ENCODE results near the gene GXYLT2.
A peak's percentile ranks its signal among the peaks of the same experiment; 100 is the strongest.

GXYLT2 gene

DNA sequence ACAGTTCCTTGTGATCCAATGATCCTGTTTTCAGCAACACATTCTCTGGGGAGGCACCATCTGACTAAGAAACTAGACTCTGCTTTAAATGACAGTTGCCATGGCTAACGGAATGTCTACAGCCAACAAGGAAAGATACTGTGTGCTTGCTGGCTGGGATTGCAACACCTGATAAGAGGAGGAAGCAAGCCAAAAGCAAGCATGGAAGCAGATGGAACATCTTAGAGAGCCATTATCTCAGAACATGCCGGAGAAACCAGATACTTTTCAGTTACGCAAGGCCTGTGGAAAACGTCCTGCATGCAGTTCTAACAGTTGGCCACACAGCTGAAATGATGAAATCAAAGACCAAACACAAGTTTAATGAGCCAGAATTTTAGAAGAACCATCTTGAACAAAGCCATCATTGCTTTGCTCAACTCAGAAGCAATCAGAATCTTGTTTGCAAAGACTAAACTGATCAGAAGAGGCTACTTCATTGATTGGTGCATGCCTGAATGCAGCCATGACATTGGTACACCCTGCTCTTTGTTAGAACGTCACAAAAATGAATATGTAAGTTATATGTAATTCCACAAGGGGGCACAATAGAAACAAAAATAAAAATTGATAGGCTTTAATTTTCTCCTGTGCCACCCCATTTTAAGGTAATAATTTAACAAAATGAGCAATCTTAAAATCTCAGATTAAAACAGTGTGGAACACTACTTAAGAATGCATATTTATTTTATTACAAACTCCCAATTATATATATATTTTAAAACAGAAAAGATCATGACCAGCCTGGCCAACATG is 50.8 kb downstream of the GXYLT2 start:
- DNase-seq = peak; percentile 85

DNA sequence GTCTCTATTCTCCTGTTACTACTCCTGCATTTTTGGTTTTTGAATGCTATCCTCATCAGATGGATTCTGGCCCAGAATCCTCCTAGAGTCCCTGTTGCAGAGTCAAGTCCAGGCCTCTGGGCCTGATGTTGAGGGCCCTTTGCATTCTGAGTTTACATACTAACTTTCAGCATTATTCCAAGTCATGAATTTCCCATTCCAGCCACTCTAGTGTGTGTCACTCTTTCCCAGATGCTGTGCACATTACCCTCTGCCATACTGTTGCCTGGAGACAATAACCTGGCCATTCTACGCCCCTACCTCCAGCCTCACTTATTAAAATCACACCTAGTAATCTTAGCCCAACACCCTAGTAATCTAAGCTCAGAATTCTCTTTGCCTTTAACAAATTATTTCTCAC is 53.4 kb downstream of the GXYLT2 start:
- DNase-seq = no peak

DNA sequence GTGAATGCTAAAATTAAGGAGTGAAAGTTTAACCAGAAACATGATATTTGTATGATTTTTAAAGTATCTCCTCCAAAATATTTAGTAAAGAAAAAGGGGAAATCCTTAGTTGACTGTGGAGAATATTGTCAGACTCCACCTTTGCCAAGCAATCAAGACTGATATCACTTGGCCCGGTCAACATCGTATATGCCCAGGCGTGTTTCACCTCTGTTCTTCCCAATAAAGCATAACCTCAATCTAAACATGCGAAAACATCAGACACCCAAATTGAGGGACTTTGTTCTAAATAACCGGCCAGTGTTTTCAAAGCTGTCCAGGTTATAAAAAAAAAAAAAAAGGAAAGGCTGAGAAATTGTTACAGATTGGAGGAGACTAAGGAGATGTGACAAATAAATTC is 54.6 kb downstream of the GXYLT2 start:
- no peak for DNase-seq

DNA sequence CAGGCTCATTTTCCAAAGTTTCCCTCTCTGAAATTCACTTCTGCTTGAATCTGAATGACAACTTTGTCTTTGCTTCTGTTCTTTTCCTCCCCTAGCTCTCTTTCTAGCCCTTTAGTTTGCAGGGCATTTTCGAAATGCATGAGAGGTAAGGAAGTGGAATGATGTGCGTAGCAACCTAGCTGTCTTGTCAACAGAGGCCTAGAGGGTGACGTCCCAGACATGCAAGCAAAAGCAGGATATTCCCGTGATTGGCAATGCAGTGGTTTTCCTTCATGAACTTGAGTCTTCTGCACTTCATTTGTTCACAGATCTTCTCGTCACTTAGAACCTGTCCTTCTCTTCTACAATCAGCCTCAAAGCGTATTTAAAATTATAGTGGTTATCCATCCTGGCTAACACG is 56.9 kb downstream of the GXYLT2 start:
- no peak for DNase-seq

DNA sequence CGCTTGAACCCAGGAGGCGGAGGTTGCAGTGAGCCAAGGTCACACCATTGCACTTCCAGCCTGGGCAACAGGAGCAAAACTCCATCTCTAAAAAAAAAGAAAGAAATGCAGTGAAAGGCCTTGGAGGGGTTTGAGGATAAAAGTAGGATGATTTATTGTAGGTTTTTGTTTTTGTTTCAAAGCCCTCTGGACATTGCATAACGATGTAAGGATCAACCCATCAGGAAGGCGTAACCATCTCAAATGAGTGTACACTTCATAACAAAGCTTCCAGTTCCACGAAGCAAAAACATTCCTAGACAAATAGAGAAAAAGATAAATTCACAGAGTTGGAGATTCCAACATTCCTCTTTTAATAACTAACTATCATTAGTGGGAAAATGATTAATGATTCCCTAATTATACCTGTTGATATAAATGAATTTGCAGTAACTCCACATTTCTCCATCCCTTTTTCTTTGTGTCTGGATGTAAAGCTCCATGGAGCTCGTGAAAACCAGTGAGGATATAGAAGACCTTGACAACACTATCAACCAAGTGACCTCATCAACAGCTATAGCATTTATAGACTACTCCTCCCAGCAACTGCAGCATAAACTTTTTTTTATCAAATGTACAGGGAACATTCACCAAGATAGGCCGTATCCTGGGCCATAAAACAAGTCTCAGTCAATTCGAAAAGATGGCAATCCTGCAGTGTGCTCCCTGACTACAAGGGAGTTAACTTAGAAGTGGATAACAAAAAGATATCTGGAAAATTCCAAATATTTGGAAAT is 60.1 kb downstream of the GXYLT2 start:
- no peak for DNase-seq

DNA sequence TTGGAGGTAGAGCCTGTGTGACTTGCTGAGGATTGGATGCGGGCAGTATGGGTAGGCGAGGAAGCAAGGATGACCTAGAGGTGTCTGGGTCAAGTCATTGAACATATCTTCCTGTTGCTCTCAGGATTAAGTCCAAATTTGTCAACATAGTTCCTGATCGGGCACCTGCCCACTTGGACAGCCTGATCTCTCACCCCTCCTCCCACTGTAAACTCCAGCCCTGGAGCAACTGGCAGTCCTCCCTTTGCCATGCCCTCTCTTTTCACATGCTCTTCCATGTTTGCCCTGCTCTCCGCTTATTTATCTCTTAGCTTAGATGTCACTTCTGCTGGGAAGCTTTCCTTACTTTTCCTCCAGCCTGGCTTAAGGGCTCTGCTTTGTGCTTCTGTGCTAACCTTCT is 61.2 kb downstream of the GXYLT2 start:
- DNase-seq = no peak

DNA sequence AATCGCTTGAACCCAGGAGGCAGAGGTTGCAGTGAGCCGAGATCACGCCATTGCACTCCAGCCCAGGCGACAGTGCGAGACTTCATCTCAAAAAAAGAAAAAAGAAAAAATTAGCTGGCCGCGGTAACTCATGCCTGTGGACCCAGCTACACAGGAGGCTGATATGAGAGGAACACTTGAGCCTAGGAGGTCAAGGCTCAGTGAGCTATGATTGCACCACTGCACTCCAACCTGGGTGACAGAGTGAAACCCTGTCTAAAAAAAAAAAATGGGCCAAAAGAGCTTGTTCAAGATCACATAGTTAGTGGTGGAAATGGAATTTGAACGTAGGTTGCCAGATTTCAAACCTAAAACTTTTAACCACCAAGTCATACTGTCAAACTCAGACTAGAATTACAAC is 62.5 kb downstream of the GXYLT2 start:
- no peak for DNase-seq

DNA sequence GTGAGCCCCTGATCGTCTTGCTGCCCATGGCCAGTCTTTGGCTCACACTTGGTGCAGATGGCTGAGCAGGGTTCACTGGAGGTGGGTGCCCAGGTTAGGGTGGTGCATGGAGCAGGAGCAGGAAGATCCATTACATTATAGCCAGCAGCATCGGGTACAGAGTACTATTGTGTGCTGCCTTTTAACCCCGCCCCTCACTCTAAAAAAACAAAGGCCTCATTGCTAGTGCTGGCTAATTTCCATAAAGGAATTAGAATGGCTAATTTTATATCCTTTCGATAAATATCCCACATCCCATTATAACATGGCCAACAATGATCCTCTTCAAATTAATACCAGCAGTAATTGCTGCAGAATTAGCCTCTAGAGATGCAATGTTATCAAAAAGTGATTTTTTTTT is 63.0 kb downstream of the GXYLT2 start:
- no peak for DNase-seq

DNA sequence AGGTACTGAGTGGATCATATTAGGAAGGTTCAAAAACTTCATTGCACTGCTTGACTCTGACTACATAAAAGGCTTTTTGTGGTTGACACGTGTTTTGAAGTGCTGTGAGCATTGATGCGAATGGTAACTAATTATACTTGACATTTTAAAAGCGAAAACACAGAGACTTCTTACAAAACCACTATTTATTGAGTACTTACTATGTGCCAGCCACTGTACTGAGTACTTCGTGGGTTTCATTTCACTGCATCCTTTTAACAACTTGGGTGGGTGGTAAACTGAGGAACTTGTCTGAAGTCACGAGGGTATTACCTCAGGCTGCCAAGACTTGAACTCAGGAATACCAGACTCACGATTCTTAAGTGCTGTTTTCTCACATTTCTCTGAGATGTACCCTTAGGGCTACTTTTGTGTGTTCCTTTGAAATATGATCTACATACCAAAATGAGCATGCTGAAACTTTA is 63.4 kb downstream of the GXYLT2 start:
- DNase-seq = no peak

DNA sequence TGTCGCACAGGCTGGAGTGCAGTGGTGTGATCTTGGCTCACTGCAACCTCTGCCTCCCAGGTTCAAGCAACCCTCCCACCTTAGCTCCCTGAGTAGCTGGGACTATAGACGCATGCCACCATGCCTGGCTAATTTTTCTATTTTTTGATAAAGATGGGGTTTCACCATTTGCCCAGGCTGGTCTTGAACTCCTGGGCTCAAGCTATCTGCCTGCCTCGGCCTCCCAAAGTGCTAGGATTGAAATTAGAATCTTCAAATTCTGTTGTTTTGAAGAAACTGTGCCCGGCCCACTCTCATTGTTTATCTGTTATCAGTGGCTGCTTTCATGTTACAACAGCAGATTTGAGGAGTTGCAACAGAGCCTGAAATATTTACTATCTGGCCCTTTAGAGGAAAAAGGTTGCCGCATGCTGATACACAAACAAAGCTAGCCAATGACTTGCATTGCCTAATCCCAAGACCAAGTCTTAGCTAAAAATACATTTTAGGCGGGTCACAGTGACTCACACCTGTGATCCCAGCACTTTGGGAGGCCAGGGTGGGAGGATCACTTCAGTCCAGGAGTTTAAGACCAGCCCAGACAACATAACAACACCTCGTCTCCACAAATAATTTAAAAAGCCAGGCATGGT is 65.6 kb downstream of the GXYLT2 start:
- peak; percentile 44 for DNase-seq

DNA sequence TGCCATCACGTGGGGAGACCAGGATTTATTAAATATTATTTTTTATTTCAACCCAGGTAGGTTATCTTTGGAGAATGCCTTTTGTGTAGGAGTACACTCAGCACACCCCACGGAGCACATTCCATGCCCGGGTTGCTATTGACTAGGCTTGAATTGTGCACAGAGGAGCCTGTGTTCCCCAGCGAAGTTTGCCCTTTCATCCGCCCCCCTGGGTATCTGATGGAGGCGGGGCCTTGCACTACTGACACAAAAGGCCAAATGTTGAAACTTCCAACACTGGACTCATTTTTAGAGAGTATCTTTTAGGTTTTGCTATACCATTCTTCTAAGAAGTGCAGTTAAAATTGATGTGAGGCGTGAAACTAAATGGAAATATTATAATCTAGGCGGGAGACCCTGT is 69.5 kb downstream of the GXYLT2 start:
- DNase-seq = no peak

DNA sequence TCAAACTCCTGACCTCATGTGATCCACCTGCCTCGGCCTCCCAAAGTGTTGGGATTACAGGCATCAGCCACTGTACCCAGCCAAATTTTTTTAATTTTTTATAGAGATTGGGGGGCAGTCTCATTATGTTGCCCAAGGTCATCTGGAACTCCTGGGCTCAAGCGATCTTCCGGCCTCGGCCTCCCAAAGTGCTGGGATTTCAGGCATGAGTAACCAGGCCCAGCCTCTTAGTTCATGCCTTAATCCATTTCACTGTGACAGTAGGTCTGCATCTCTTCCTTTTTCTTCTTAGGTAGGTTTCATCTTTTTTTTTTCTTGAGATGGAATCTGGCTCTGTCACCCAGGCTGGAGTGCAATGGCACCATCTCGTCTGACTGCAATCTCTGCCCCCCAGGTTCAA is 71.5 kb downstream of the GXYLT2 start:
- no peak for DNase-seq

DNA sequence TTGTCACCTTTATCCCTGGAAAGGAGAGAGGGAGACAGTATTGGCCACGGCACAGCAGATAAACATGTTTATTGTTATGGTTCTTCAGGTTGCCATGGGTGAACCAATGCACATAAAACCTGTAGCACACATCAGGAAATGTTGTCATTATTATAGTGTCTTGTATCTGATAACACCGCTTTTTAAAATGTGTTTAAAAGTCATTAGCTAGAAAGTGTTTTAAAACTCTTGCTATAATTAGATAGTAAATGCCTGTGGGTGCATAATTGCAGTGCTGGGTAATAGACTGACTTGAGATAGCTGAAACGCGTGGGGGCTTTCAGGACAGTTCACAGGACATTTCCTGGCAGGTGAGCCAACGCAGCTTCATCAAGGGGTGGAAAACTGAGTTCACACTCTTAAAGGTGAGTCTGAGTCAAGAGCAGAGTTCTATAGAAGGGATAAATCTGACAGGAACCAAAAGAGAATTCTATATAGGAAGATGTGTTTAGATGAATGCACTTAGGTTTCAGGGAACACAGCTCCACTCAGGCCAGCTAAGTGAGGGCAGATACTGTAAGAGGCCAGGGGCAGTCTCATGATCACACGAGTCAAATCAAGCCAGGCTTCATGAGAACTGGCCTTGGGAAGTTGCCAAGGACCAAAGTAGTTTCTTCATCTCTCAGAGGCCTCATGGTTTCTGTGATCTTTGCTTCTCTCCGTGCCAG is 73.1 kb downstream of the GXYLT2 start:
- DNase-seq = peak; percentile 36

DNA sequence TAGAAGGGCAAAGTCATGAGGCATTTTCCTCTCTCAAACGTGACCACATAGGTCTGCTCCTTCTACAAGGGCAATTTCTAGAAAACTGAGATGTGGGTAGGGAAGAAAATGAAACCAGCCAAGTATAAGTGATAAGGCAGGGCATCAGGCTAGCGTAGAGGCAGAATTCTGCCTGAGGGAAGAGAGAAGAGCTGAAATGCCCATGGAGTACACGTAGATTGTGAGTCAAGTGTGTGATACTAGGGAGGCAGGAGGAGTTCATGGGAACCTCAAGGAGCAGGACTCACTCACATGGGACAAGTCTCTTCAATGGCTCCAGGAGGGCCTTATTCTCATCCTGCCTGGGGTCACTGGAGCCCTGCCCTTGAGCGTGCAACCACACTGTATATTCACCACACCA is 73.9 kb downstream of the GXYLT2 start:
- DNase-seq = no peak

DNA sequence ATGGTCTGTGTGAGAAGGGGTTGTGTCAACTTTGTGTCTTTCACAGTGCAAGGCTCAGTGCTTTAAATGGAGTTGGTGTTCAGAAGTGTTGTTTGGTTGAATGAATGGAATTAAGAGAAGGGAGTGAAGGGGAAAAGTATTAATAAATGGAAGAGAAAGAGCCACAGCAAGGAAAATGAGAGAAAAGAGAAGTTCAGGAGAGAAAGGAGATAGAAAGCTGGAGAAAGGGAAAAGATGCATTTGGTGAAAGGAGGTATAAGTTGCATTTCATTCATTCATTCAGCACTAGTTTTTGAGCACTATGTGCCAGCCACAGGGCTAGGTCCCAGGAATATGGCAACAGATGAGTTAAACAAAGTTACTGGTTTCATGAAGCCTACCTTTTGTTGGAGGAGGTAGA is 74.5 kb downstream of the GXYLT2 start:
- no peak for DNase-seq

DNA sequence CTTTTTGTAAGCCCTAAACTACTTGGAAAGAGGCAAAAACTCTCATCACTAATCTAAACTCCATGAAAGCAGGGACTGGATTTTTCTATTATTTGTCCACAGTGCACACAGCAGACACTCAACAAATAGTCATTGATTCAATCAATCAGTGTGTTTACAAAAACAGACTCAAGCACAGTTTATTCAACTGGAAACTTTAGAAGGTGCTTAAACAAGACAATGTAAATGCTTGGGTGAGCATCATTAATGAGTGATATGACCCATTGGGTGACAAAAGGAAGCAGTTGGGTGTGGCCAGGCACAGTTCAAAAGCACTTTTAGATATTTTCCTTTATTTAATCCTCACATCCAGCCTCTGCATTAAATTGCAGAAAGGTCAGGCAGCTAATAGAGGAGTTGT is 76.8 kb downstream of the GXYLT2 start:
- no peak for DNase-seq

DNA sequence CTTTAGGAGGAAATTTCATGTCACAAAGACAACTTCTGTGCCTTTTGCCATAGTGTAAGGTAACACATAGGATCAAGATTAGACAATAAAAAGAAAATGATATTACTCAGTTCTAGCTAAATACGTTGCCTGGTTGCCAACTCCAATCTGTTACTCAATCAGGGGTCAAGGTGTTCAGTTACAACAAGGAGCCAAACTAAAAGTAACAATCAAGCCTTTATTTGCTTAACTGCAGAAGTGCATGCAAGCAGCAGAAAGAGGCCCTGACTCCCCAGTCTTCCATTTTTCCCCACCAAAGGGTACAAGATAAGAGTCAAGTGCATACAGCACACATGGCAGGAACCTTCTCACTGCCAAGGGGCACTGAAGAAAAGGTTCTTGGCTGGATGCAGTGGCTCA is 80.4 kb downstream of the GXYLT2 start:
- DNase-seq = no peak

DNA sequence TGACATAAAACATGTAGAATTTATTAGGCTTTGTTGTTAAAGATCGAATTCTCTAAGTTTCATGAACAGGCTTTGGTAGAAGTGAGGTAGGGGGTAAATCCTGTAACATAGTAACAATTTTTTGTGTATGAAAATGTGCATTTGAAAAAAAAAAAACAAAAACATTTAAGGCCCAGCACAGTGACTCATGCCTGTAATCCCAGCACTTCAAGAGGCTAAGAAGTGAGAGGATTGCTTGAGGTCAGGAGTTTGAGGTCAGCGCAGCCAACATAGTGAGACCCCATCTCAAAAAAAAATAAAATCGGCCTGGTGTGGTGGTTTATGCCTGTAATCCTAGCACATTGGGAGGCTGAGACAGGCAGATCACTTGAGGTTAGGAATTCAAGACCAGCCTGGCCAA is 81.9 kb downstream of the GXYLT2 start:
- no peak for DNase-seq

DNA sequence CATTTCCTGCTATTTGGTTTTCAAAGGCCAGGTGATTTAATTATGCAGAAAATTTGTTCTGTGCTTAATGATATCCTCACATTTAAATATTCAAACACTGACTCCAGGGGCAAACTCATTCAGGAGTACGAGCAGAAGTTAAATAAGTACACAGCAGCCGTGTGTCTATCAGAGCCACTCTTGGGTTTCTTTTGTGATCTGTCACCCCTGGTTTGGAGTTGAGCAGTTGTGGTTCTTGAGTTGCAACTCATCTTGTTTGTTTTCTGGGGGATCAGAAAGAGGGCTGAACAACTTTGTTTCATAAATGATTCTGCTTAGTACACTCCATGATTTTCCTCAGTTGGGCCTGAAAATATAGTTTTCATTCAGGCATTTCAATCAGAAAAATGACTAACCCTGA is 83.1 kb downstream of the GXYLT2 start:
- DNase-seq = peak; percentile 19

DNA sequence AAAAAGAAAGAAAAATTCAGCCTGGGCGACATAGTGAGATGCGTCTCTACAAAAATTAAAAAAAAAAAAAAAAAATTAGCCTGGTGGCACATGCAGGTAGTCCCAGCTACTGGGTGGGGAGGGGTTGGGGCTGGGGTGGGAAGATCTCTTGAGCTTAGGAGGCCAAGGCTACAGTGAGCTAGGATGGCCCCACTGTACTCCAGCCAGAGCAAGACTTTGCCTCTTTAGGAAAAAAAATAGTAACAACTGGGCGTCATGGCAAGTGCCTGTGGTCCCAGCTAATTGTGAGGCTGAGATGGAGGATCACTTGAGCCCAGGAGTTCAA is 84.8 kb downstream of the GXYLT2 start:
- no peak for DNase-seq

DNA sequence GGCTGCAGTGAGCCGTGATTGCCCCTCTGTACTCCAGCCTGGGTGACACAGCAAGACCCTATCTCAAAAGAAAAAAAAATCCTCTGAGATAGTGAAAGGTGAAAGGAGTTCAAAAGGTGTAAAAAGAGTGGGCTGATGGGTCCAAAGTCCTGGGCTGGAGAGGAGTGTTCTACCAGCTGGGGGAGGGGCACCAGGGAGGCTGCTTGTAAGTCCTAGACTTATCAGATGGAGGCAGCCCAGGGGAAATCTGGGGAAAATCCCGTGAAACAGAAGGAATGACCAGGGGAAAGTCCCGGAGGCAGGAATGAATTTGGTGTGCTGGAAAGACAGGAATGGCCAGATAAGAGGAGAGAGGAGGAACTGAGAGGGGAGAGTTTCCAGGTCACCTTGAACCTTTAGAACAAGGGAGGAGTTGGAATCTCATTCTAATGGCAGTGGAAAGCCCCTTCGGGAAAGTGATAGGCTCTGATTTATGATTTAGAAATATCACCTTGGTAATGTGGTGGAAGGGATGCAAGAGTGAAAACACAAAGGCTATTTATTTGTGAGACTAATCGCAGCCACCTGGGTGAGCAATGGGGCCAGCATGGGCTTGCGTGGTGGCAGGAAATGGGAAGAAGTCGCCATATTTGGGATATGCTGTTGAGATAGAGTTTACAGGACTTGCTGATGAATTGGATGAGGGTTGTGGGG is 85.3 kb downstream of the GXYLT2 start:
- no peak for DNase-seq

DNA sequence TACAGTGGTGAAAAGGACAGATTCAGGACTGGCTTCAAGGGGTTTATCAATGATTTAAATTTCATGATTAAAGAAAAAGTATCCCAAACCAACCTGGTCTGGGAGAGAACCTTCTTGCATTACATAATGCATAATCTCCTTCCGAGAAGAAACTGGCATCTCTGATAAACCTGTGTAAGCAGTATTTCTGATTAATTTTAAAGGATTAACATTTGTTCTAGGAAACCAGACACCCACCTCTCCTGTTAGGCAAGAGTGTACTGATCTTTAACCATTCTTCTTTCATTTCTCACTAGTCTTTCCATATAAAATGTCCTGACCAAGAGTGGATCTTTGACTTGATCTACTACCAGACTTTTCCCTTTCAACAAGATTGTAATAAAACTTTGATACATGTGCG is 85.9 kb downstream of the GXYLT2 start:
- DNase-seq = no peak

DNA sequence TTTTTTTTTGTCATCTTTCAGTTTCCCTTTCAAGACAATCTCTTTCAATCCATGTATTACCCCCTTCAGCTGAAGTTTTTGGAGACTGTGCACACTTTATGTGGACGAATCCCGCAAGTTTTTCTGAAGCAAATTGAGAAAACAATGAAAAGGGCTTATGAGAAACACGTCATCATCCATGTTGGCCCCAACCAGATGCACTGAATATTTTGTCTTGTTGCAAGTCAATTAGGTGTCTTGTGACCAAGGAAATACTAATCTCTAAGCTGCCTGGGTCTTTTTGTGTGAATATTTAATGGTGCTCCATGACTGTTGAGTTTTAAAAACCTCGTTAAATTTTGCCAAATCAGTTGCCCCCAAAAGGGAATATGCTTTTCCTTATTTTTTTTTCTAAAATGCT is 87.1 kb downstream of the GXYLT2 start:
- no peak for DNase-seq

Measured in hematopoietic multipotent progenitor cell treated with erythropoietin and hydrocortisone succinate and interleukin-3 and kit ligand, for 4 days (in vitro differentiated cells).